Astrocyte (in vitro differentiated cells and primary cell): ENCODE measurements around the gene ANKRD28.

Experiments used
- EZH2 ChIP-seq: IDR thresholded peaks from 2 replicates; pipeline ENCODE4 v1.6.1; 2012; ENCODE audit warnings: mild to moderate bottlenecking, low read length, inconsistent platforms; ENCODE audit not compliant: insufficient read depth
- TF ChIP-seq, protein P1 (sequence below): IDR thresholded peaks from 2 replicates; pipeline ENCODE4 v1.5.1; 2011; ENCODE audit warnings: low read depth, mild to moderate bottlenecking, inconsistent platforms, low read length, moderate library complexity; ENCODE audit not compliant: insufficient read depth

DNA sequence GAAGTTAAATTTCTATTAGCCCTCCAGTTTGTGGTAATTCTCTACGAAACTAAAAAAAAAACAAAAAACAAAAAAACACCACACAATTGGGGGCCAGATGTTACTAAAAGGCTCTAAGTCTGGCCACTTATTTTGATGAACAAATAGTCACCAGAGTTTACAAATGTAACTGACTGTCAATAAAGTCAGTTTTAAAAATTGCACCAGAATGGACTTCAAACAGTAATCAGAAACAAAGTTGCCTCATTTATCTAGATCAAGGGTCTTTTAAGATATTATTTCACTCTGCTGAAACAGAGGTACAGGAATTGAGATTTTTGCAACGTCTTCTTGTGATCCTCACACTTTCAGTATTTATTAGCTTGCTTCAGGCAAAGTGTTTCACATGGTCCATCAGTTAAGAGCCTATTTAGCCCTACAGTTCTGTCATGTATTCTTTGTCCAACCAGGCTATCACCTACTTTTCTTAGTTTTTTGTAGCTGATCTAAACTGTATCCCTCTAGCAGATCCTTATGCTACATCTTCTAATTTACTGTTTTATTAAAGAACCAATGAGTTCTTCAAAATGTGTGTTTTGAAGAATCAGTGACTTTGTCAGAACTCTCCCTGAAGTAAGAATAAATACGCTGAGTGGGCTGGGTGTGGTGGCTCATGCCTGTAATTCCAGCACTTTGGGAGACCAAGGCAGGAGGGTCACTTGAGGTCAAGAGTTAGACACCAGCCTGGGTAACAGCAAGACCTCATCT lies 74.7 kb downstream of the ANKRD28 start:
- TF ChIP-seq, protein P1, sequence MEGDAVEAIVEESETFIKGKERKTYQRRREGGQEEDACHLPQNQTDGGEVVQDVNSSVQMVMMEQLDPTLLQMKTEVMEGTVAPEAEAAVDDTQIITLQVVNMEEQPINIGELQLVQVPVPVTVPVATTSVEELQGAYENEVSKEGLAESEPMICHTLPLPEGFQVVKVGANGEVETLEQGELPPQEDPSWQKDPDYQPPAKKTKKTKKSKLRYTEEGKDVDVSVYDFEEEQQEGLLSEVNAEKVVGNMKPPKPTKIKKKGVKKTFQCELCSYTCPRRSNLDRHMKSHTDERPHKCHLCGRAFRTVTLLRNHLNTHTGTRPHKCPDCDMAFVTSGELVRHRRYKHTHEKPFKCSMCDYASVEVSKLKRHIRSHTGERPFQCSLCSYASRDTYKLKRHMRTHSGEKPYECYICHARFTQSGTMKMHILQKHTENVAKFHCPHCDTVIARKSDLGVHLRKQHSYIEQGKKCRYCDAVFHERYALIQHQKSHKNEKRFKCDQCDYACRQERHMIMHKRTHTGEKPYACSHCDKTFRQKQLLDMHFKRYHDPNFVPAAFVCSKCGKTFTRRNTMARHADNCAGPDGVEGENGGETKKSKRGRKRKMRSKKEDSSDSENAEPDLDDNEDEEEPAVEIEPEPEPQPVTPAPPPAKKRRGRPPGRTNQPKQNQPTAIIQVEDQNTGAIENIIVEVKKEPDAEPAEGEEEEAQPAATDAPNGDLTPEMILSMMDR: no peak
- no peak for TF ChIP-seq EZH2
